Measurements from ENCODE around the gene RBM23. TPM values are rescaled to one million over a fixed set of nuclear protein-coding genes. Genes with fewer than 3 reads are reported as not detected.
A peak's percentile ranks its signal among the peaks of the same experiment; 100 is the strongest.

The RBM23 gene
- total RNA-seq, 2 donors from 2014 or later = 52.0 to 68.6 TPM

GRCh38 chr14:22888662-22889061 lies 30.3 kb downstream of the RBM23 start:
- TF ChIP-seq, protein P1, sequence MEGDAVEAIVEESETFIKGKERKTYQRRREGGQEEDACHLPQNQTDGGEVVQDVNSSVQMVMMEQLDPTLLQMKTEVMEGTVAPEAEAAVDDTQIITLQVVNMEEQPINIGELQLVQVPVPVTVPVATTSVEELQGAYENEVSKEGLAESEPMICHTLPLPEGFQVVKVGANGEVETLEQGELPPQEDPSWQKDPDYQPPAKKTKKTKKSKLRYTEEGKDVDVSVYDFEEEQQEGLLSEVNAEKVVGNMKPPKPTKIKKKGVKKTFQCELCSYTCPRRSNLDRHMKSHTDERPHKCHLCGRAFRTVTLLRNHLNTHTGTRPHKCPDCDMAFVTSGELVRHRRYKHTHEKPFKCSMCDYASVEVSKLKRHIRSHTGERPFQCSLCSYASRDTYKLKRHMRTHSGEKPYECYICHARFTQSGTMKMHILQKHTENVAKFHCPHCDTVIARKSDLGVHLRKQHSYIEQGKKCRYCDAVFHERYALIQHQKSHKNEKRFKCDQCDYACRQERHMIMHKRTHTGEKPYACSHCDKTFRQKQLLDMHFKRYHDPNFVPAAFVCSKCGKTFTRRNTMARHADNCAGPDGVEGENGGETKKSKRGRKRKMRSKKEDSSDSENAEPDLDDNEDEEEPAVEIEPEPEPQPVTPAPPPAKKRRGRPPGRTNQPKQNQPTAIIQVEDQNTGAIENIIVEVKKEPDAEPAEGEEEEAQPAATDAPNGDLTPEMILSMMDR (conservative IDR thresholded peaks at IDR 0.05) = no peak
- 71 to 89% methylated on average over 1 to 3 of the region's 4 CpGs for WGBS, 2 experiments (ENCODE audit: insufficient coverage in 1 of 2, insufficient read length in 1 of 2)
- H3K9ac ChIP-seq (ENCODE audit: extremely low read depth, low read length, poor library complexity, severe bottlenecking) = no peak overlapping the region
- peaks cover 4% of the 10 kb centered on the region for H3K27me3 ChIP-seq (ENCODE audit: control insufficient read depth, insufficient read depth, low read length, poor library complexity, severe bottlenecking)
- H3K4me3 ChIP-seq (ENCODE audit: low read length) = no peak overlapping the region
- H3K36me3 ChIP-seq (ENCODE audit: control insufficient read depth, insufficient read depth, low read length) = no peaks in the 10 kb centered on the region
- H3K27ac Mint-ChIP-seq = no peak overlapping the region
- H3K27me3 Mint-ChIP-seq (ENCODE audit: insufficient read depth) = peaks cover 26% of the 10 kb centered on the region
- H3K4me3 Mint-ChIP-seq = no peak overlapping the region
- no peak for DNase-seq
- peaks cover 3% of the 10 kb centered on the region for H3K36me3 Mint-ChIP-seq (ENCODE audit: low read depth)
- peaks cover 2% of the 10 kb centered on the region for H3K9me3 Mint-ChIP-seq
- H3K4me1 Mint-ChIP-seq = peaks cover 9% of the 10 kb centered on the region
- peaks cover 8% of the 10 kb centered on the region for H3K4me1 ChIP-seq (ENCODE audit: control insufficient read depth, insufficient read depth, low read length)
- H3K9me3 ChIP-seq (ENCODE audit: control insufficient read depth, low read length) = no peaks in the 10 kb centered on the region
- no peak overlapping the region for H3K27ac ChIP-seq (ENCODE audit: low read depth, low read length)

DNA sequence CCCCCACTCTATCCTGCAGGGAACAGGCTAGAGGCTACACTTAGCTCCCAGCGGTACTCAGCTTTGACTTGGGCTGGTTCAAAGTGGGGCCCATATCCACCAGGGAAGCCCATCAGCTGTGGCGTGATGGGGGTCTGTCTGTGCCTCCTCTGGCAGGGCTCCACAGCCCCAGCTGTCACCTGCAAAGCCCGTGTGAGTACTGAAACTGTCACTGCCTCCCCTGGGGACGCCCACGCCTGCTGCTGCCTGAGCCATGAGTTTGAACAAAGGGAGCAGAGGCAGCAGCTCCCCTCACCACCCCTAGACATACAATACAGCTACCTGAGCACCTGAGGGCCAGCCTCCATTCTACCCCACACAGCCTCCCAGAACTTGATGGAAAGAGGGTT lies 31.0 kb downstream of the RBM23 start:
- no peak overlapping the region for H3K9ac ChIP-seq (ENCODE audit: extremely low read depth, low read length, poor library complexity, severe bottlenecking)
- peak overlapping the region; percentile 97 for H3K27ac ChIP-seq (ENCODE audit: low read depth, low read length)
- no peak for DNase-seq
- TF ChIP-seq, protein P1 (conservative IDR thresholded peaks at IDR 0.05) = no peak
- Mint-ChIP-seq H3K4me3 (peak overlapping the region; percentile 80), H3K9me3 (peaks cover 2% of the 10 kb centered on the region), H3K27me3 (ENCODE audit: insufficient read depth) (peaks cover 26% of the 10 kb centered on the region), H3K27ac (no peak overlapping the region), H3K4me1 (peaks cover 14% of the 10 kb centered on the region), H3K36me3 (ENCODE audit: low read depth) (peaks cover 3% of the 10 kb centered on the region)
- peaks cover 14% of the 10 kb centered on the region for H3K4me1 ChIP-seq (ENCODE audit: control insufficient read depth, insufficient read depth, low read length)
- WGBS, 2 experiments (ENCODE audit: insufficient coverage in 1 of 2, insufficient read length in 1 of 2) = 72 to 78% methylated on average over 3 to 5 of the region's 5 CpGs
- H3K36me3 ChIP-seq (ENCODE audit: control insufficient read depth, insufficient read depth, low read length) = no peaks in the 10 kb centered on the region
- H3K9me3 ChIP-seq (ENCODE audit: control insufficient read depth, low read length) = no peaks in the 10 kb centered on the region
- peak overlapping the region; percentile 93 for H3K4me3 ChIP-seq (ENCODE audit: low read length)
- H3K27me3 ChIP-seq (ENCODE audit: control insufficient read depth, insufficient read depth, low read length, poor library complexity, severe bottlenecking) = peaks cover 4% of the 10 kb centered on the region

DNA sequence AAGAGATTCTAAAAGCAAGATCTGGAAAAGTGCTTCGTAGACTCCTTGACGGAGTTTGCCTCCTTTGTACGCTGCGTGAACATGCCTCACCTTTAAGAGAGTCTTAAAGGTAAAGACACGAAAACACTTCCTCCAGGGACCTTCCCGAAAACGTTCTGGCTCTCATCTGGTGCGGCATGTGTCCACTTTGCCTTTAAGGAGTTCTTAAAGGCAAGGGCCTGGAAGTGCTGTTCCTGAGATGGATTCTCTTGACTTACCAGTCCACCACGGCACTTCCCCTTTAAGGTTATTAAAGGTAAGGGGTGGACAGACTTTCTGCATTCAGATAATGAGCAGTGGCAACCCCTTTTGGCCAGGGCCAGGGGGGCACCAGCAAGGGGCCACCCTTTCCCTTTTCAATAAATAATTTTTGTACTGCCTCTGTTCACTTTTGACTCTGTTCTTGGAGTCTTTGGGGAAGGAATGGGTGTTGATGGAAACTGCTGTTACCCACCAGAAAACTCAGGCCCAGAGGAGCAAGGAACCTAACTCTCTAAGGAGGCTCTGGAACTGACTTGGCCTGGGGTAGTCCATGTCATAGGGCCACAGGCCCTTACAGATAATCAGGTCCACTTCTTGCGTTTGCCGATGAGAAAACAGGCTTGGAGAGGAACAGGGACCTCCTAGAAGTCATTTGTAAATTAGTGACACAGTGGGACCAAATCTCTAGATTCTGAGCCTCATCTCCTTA lies 31.5 kb downstream of the RBM23 start:
- Mint-ChIP-seq H3K27ac (peak overlapping the region; percentile 99), H3K27me3 (ENCODE audit: insufficient read depth) (peaks cover 26% of the 10 kb centered on the region), H3K4me3 (peak overlapping the region; percentile 80), H3K4me1 (peaks cover 19% of the 10 kb centered on the region), H3K9me3 (peaks cover 2% of the 10 kb centered on the region), H3K36me3 (ENCODE audit: low read depth) (peaks cover 3% of the 10 kb centered on the region)
- peak; percentile 89 for DNase-seq
- Histone ChIP-seq H3K9ac (ENCODE audit: extremely low read depth, low read length, poor library complexity, severe bottlenecking) (peak overlapping the region; percentile 83), H3K4me3 (ENCODE audit: low read length) (peak overlapping the region; percentile 93), H3K27ac (ENCODE audit: low read depth, low read length) (peak overlapping the region; percentile 97), H3K4me1 (ENCODE audit: control insufficient read depth, insufficient read depth, low read length) (peaks cover 19% of the 10 kb centered on the region), H3K36me3 (ENCODE audit: control insufficient read depth, insufficient read depth, low read length) (no peaks in the 10 kb centered on the region), H3K27me3 (ENCODE audit: control insufficient read depth, insufficient read depth, low read length, poor library complexity, severe bottlenecking) (peaks cover 4% of the 10 kb centered on the region), H3K9me3 (ENCODE audit: control insufficient read depth, low read length) (no peaks in the 10 kb centered on the region)
- TF ChIP-seq, protein P1 (conservative IDR thresholded peaks at IDR 0.05) = no peak
- WGBS, 2 experiments (ENCODE audit: insufficient coverage in 1 of 2, insufficient read length in 1 of 2) = 6 to 25% methylated on average over 6 to 11 of the region's 11 CpGs

All from endodermal cell (in vitro differentiated cells).